Stimulated activated memory B cell treated with anti-CD40 and anti-IgM and Interleukin-4, amounts not matched to agents 10 μg/mL and 1 μg/mL and 100 μg/mL, for 72 hours (primary cell): ENCODE results near the gene RAB39A.

Source experiments
- ATAC-seq: fragments of 150-1000 bp; cut with Tn5 transposase; 2 replicates; pipeline ENCODE4 v1.10.0; 2021
- H3K27ac Mint-ChIP-seq: one replicate; pipeline ENCODE4 v1.8.0; 2022; ENCODE audit warnings: mild to moderate bottlenecking, mixed read lengths
- H3K27me3 Mint-ChIP-seq: one replicate; pipeline ENCODE4 v1.8.0; 2022; ENCODE audit warnings: mixed read lengths
- H3K36me3 Mint-ChIP-seq: one replicate; pipeline ENCODE4 v1.8.0; 2022; ENCODE audit warnings: mixed read lengths
- H3K4me1 Mint-ChIP-seq: one replicate; pipeline ENCODE4 v1.8.0; 2022; ENCODE audit warnings: mixed read lengths
- H3K4me3 Mint-ChIP-seq: one replicate; pipeline ENCODE4 v1.8.0; 2022; ENCODE audit warnings: mild to moderate bottlenecking, moderate library complexity, mixed read lengths
- H3K9me3 Mint-ChIP-seq: one replicate; pipeline ENCODE4 v1.8.0; 2022; ENCODE audit warnings: mixed read lengths

The RAB39A gene

GRCh38 chr11:107999759-108000455 is 71.7 kb downstream of the RAB39A start:
- H3K27ac Mint-ChIP-seq, result no peak overlapping the region
- H3K9me3 Mint-ChIP-seq, result no peaks in the 10 kb centered on the region
- H3K27me3 Mint-ChIP-seq, result peaks cover 8% of the 10 kb centered on the region
- H3K4me1 Mint-ChIP-seq, result peaks cover 6% of the 10 kb centered on the region
- H3K36me3 Mint-ChIP-seq, result no peaks in the 10 kb centered on the region
- peak; percentile 48 for ATAC-seq
- H3K4me3 Mint-ChIP-seq, result no peak overlapping the region

GRCh38 chr11:108002476-108002875 is 74.2 kb downstream of the RAB39A start:
- Mint-ChIP-seq H3K4me3 (no peak overlapping the region), H3K9me3 (no peaks in the 10 kb centered on the region), H3K36me3 (no peaks in the 10 kb centered on the region), H3K27me3 (peaks cover 8% of the 10 kb centered on the region), H3K27ac (no peak overlapping the region), H3K4me1 (peaks cover 6% of the 10 kb centered on the region)
- no peak for ATAC-seq

- no peak overlapping the region for H3K27ac Mint-ChIP-seq
- H3K9me3 Mint-ChIP-seq, result no peaks in the 10 kb centered on the region
- peaks cover 13% of the 10 kb centered on the region for H3K4me1 Mint-ChIP-seq
- ATAC-seq, result no peak
- H3K27me3 Mint-ChIP-seq, result peaks cover 8% of the 10 kb centered on the region
- no peaks in the 10 kb centered on the region for H3K36me3 Mint-ChIP-seq
- no peak overlapping the region for H3K4me3 Mint-ChIP-seq
These were observed 75.4 kb downstream of the RAB39A start for GRCh38 chr11:108003623-108004022.

- H3K27ac Mint-ChIP-seq, result no peak overlapping the region
- peak overlapping the region; percentile 99 for H3K4me3 Mint-ChIP-seq
- no peak for ATAC-seq
- H3K9me3 Mint-ChIP-seq, result no peaks in the 10 kb centered on the region
- no peaks in the 10 kb centered on the region for H3K27me3 Mint-ChIP-seq
- H3K36me3 Mint-ChIP-seq, result peaks cover 4% of the 10 kb centered on the region
- peaks cover 19% of the 10 kb centered on the region for H3K4me1 Mint-ChIP-seq
These were observed 79.6 kb downstream of the RAB39A start for GRCh38 chr11:108007819-108008218.

- H3K27ac Mint-ChIP-seq, result peak within 1 kb of the TSS; percentile 100
- no peaks in the 10 kb centered on the region for H3K9me3 Mint-ChIP-seq
- H3K4me1 Mint-ChIP-seq, result peaks cover 19% of the 10 kb centered on the region
- ATAC-seq, result peak; percentile 96
- no peaks in the 10 kb centered on the region for H3K27me3 Mint-ChIP-seq
- H3K4me3 Mint-ChIP-seq, result peak within 1 kb of the TSS; percentile 99
- H3K36me3 Mint-ChIP-seq, result peaks cover 4% of the 10 kb centered on the region
These were observed 80.6 kb downstream of the RAB39A start, which contains the start of gene CUL5 for GRCh38 chr11:108008656-108009496. TSS of gene CUL5 (plus strand) at chr11:108008898. CDS start at chr11:108009349, 451 bp downstream.

- Mint-ChIP-seq H3K4me3 (peak overlapping the region; percentile 99), H3K4me1 (peaks cover 19% of the 10 kb centered on the region), H3K9me3 (no peaks in the 10 kb centered on the region), H3K27me3 (no peaks in the 10 kb centered on the region), H3K36me3 (peaks cover 4% of the 10 kb centered on the region), H3K27ac (peak overlapping the region; percentile 100)
- no peak for ATAC-seq
These were observed 81.5 kb downstream of the RAB39A start for GRCh38 chr11:108009497-108010370.

- H3K27me3 Mint-ChIP-seq, result no peaks in the 10 kb centered on the region
- H3K4me1 Mint-ChIP-seq, result peaks cover 19% of the 10 kb centered on the region
- no peak overlapping the region for H3K4me3 Mint-ChIP-seq
- peaks cover 22% of the 10 kb centered on the region for H3K36me3 Mint-ChIP-seq
- no peak overlapping the region for H3K27ac Mint-ChIP-seq
- no peak for ATAC-seq
- no peaks in the 10 kb centered on the region for H3K9me3 Mint-ChIP-seq
These were observed 84.0 kb downstream of the RAB39A start for GRCh38 chr11:108012139-108012725.
